Measurements from ENCODE around the gene PCSK2. TPM values are rescaled to one million over a fixed set of nuclear protein-coding genes. Genes with fewer than 3 reads are reported as not detected.

PCSK2 gene
- total RNA-seq, 1 experiment from 2014 or later: not detected

DNA sequence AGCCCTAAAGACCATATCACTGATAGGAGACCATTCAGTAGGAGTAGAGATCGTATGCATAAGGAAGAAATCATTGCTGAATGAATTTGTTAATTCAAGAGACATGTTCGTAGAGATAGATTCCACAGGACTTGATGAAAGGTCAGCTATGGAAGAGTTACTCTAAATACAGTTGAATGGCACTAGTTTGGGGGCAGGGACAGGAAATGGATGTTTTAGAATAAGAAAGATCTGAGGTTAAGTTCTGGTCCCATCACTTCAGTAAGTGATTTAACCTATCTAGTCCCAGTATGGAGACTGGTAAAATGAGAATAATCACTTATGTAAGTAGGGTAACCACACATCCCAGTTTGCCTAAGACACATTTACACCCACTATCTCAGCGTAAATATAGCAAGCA is 307.2 kb downstream of the PCSK2 start:
- DNase-seq (ENCODE audit: low spot score): no peak
- in situ Hi-C loops (cut with HindIII; ENCODE audit: low sequenced_read_pairs): no loop called here
